ENCODE results near the gene LRRC53.

Gene LRRC53

GRCh38 chr1:74502432-74502831, 10.0 kb downstream of the LRRC53 start:
- no peak for DNase-seq

GRCh38 chr1:74498901-74499300, 13.5 kb downstream of the LRRC53 start:
- no peak for DNase-seq

GRCh38 chr1:74496669-74497068, 15.7 kb downstream of the LRRC53 start:
- no peak for DNase-seq

GRCh38 chr1:74486036-74486435, 26.4 kb downstream of the LRRC53 start:
- DNase-seq, result no peak

GRCh38 chr1:74485622-74486021, 26.8 kb downstream of the LRRC53 start:
- no peak for DNase-seq

GRCh38 chr1:74481607-74482006, 30.8 kb downstream of the LRRC53 start:
- DNase-seq, result no peak

- no peak for DNase-seq
Observed at GRCh38 chr1:74480068-74480467, 32.3 kb downstream of the LRRC53 start.

GRCh38 chr1:74478979-74479378, 33.4 kb downstream of the LRRC53 start:
- DNase-seq, result no peak

GRCh38 chr1:74474585-74474984, 37.8 kb downstream of the LRRC53 start:
- DNase-seq, result no peak

- DNase-seq, result no peak
Observed at GRCh38 chr1:74471470-74471869, 40.9 kb downstream of the LRRC53 start.

- DNase-seq, result no peak
Observed at GRCh38 chr1:74470936-74471335, 41.5 kb downstream of the LRRC53 start.

GRCh38 chr1:74470251-74470650, 42.2 kb downstream of the LRRC53 start:
- DNase-seq, result no peak

- DNase-seq, result no peak
Observed at GRCh38 chr1:74468982-74469603, 43.3 kb downstream of the LRRC53 start.

GRCh38 chr1:74467786-74468377, 44.5 kb downstream of the LRRC53 start:
- DNase-seq, result no peak

- DNase-seq, result no peak
Observed at GRCh38 chr1:74465193-74465681, 47.2 kb downstream of the LRRC53 start.

GRCh38 chr1:74464037-74464436, 48.4 kb downstream of the LRRC53 start:
- no peak for DNase-seq

GRCh38 chr1:74463333-74463988, 49.0 kb downstream of the LRRC53 start:
- DNase-seq, result no peak

- DNase-seq, result no peak
Observed at GRCh38 chr1:74457253-74457652, 55.2 kb downstream of the LRRC53 start.

- DNase-seq, result no peak
Observed at GRCh38 chr1:74455390-74455789, 57.0 kb downstream of the LRRC53 start.

- DNase-seq, result no peak
Observed at GRCh38 chr1:74453277-74453676, 59.1 kb downstream of the LRRC53 start.

- DNase-seq, result no peak
Observed at GRCh38 chr1:74452035-74452434, 60.4 kb downstream of the LRRC53 start.

GRCh38 chr1:74437035-74437434, 75.4 kb downstream of the LRRC53 start:
- DNase-seq, result no peak

- DNase-seq, result no peak
Observed at GRCh38 chr1:74436078-74436477, 76.3 kb downstream of the LRRC53 start.

- DNase-seq, result no peak
Observed at GRCh38 chr1:74434321-74434720, 78.1 kb downstream of the LRRC53 start.

All from activated naive CD4-positive, alpha-beta T cell treated with anti-CD3 and anti-CD28 coated beads, Interleukin-2, amount 50 U/mL, for 16 hours (primary cell).